ENCODE measurements around the gene FILIP1L.

- TF ChIP-seq, protein P1, sequence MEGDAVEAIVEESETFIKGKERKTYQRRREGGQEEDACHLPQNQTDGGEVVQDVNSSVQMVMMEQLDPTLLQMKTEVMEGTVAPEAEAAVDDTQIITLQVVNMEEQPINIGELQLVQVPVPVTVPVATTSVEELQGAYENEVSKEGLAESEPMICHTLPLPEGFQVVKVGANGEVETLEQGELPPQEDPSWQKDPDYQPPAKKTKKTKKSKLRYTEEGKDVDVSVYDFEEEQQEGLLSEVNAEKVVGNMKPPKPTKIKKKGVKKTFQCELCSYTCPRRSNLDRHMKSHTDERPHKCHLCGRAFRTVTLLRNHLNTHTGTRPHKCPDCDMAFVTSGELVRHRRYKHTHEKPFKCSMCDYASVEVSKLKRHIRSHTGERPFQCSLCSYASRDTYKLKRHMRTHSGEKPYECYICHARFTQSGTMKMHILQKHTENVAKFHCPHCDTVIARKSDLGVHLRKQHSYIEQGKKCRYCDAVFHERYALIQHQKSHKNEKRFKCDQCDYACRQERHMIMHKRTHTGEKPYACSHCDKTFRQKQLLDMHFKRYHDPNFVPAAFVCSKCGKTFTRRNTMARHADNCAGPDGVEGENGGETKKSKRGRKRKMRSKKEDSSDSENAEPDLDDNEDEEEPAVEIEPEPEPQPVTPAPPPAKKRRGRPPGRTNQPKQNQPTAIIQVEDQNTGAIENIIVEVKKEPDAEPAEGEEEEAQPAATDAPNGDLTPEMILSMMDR (IDR thresholded peaks at IDR 0.05): no peak
- no peak for TF ChIP-seq EZH2 (IDR thresholded peaks at IDR 0.05; ENCODE audit: borderline replicate concordance, insufficient read depth, low read depth, low read length, poor library complexity, severe bottlenecking)
Measured at GRCh38 chr3:99899603-99900002, 214.7 kb downstream of the FILIP1L start.

All from B cell (primary cell).